ENCODE data around the gene RPRD2. TPM values are rescaled to one million over a fixed set of nuclear protein-coding genes. Genes with fewer than 3 reads are reported as not detected.

RPRD2 gene
- polyA plus RNA-seq, 3 donors, result 5.9 to 9.7 (median 8.2) TPM

- Histone ChIP-seq H3K4me2 (replicated peaks; ENCODE audit: extremely low read depth, low read length, poor library complexity, severe bottlenecking) (no peak overlapping the region), H3K4me1 (ENCODE audit: control insufficient read depth in 1 of 2, insufficient read depth in 2 of 2, low read length in 2 of 2) (no peaks in the 10 kb centered on the region), H3K27ac (ENCODE audit: low read depth in 1 of 2, low read length in 2 of 2) (no peak overlapping the region), H2AFZ (ENCODE audit: insufficient read depth, low read depth, low read length, poor library complexity, severe bottlenecking) (no peak overlapping the region), H3K9ac (ENCODE audit: insufficient read depth, low read length, poor library complexity, severe bottlenecking) (no peak overlapping the region), H3K4me3 (replicated peaks in 1 of 3; ENCODE audit: low read depth in 2 of 3, low read length in 3 of 3) (no peak overlapping the region), H3K9me3 (replicated peaks in 1 of 2; ENCODE audit: control insufficient read depth in 1 of 2, insufficient read depth in 1 of 2, low read length in 2 of 2) (no peaks in the 10 kb centered on the region), H4K20me1 (ENCODE audit: insufficient read depth, low read length) (no peaks in the 10 kb centered on the region), H3K27me3 (ENCODE audit: control insufficient read depth in 2 of 2, insufficient read depth in 2 of 2, low read length in 2 of 2) (no peaks in the 10 kb centered on the region), H3K36me3 (replicated peaks in 1 of 2; ENCODE audit: control insufficient read depth in 1 of 2, insufficient read depth in 2 of 2, low read length in 2 of 2) (no peaks in the 10 kb centered on the region), H3K79me2 (ENCODE audit: insufficient read depth, low read length) (no peaks in the 10 kb centered on the region)
- WGBS (ENCODE audit: insufficient coverage), result no CpG with 5 or more reads among the region's 3 CpGs
- intact Hi-C loops (cut with micrococcal nuclease), result no loop called here
- Mint-ChIP-seq H3K9me3 (no peaks in the 10 kb centered on the region), H3K4me3 (no peak overlapping the region), H3K27ac (no peak overlapping the region), H3K27me3 (ENCODE audit: low read depth in 3 of 3) (peaks cover 0 to 5% (median 3%) of the 10 kb centered on the region in 3 donors), H3K36me3 (no peaks in the 10 kb centered on the region), H3K4me1 (no peaks in the 10 kb centered on the region)
- TF ChIP-seq CTCF (IDR thresholded peaks at IDR 0.05), result no peak
- no peak for DNase-seq
Observed at GRCh38 chr1:150525348-150525747, 161.4 kb downstream of the RPRD2 start.

Other genes with a start within 250 kb of the RPRD2 start
- gene PLEKHO1, start 214.2 kb upstream of the RPRD2 start, polyA plus RNA-seq, result 100 to 1,000 TPM in 2 of 3 donors, 10 to 100 TPM in 1; 87.2 to 170 (median 110) TPM
- gene ANP32E, start 128.0 kb upstream of the RPRD2 start, polyA plus RNA-seq, result 10 to 100 TPM in 2 of 3 donors, 1 to 10 TPM in 1; 4.6 to 26.6 (median 20.4) TPM
- gene CA14, start 106.4 kb upstream of the RPRD2 start, polyA plus RNA-seq, result not detected
- 100 to 1,000 TPM in 1 of 3 donors, 10 to 100 TPM in 2; 83.7 to 134 (median 83.9) TPM for gene APH1A, start 95.1 kb upstream of the RPRD2 start, polyA plus RNA-seq
- 10 to 100 TPM in 1 of 3 donors, 1 to 10 TPM in 2; 9.2 to 14.5 (median 10.0) TPM for gene C1orf54, start 91.4 kb upstream of the RPRD2 start, polyA plus RNA-seq
- under 1 TPM in 1 of 3 donors, not detected in 2; 0.61 TPM for gene CIART, start 81.6 kb upstream of the RPRD2 start, polyA plus RNA-seq
- gene MRPS21, start 70.3 kb upstream of the RPRD2 start, polyA plus RNA-seq, result 10 to 100 TPM; 42.3 to 53.0 (median 49.6) TPM
- 10 to 100 TPM in 1 of 3 donors, 1 to 10 TPM in 2; 5.9 to 84.7 (median 7.9) TPM for gene PRPF3, start 42.6 kb upstream of the RPRD2 start, polyA plus RNA-seq
- 10 to 100 TPM; 12.0 to 14.7 (median 14.6) TPM for gene TARS2, start 123.3 kb downstream of the RPRD2 start, polyA plus RNA-seq
- gene ECM1, start 144.0 kb downstream of the RPRD2 start, polyA plus RNA-seq, result 1 to 10 TPM in 1 of 3 donors, not detected in 2; 1.0 TPM
- not detected for gene FALEC, start 151.6 kb downstream of the RPRD2 start, polyA plus RNA-seq
- 100 to 1,000 TPM in 1 of 3 donors, 1 to 10 TPM in 2; 2.5 to 109 (median 2.8) TPM for gene ADAMTSL4, start 185.3 kb downstream of the RPRD2 start, polyA plus RNA-seq
- 1,000 to 10,000 TPM in 1 of 3 donors, 100 to 1,000 TPM in 2; 287 to 2,076 (median 301) TPM for gene MCL1, start 215.5 kb downstream of the RPRD2 start, polyA plus RNA-seq

Measured in CD14-positive monocyte (primary cell).